Calu3 (cell line): ENCODE measurements around the gene TMSB4X. TPM values are rescaled to one million over a fixed set of nuclear protein-coding genes. Genes with fewer than 3 reads are reported as not detected.
"Not testable (repeated sequence)": the region's sequence is repeated elsewhere in the genome, so short reads cannot be mapped to it uniquely, and the experiment has no call there.

Experiments
- BruUV-seq: library from RNA; stranded (reverse); fragments of 400-500 nt; replicated peaks from 2 replicates; lab custom pipeline; 2021; lab: Mats Ljungman, UMichigan
- CTCF ChIA-PET: fragments of 300-600 bp; sonication (Branson Sonifier 250); formaldehyde crosslinking; loops from one replicate; lab custom pipeline; 2022; ENCODE audit warnings: antibody characterized with exemption; lab: Charles Lee
- DNase-seq: peaks from one replicate; pipeline ENCODE4 v3.0.0; 2022
- H3K27ac Mint-ChIP-seq: one replicate; pipeline ENCODE4 v1.8.0; 2022; ENCODE audit warnings: mixed read lengths; ENCODE audit not compliant: unreplicated experiment
- H3K27me3 Mint-ChIP-seq: one replicate; pipeline ENCODE4 v1.8.0; 2022; ENCODE audit warnings: mixed read lengths; ENCODE audit not compliant: unreplicated experiment
- H3K36me3 Mint-ChIP-seq: one replicate; pipeline ENCODE4 v1.8.0; 2022; ENCODE audit warnings: mild to moderate bottlenecking, moderate library complexity, mixed read lengths; ENCODE audit not compliant: insufficient read depth, unreplicated experiment
- H3K4me1 Mint-ChIP-seq: one replicate; pipeline ENCODE4 v1.8.0; 2022; ENCODE audit warnings: mild to moderate bottlenecking, low read depth, mixed read lengths; ENCODE audit not compliant: unreplicated experiment
- H3K4me3 Mint-ChIP-seq: one replicate; pipeline ENCODE4 v1.8.0; 2022; ENCODE audit warnings: mild to moderate bottlenecking, low read depth, moderate library complexity, mixed read lengths; ENCODE audit not compliant: unreplicated experiment
- H3K9me3 Mint-ChIP-seq: one replicate; pipeline ENCODE4 v1.8.0; 2022; ENCODE audit warnings: low read depth, mixed read lengths; ENCODE audit not compliant: unreplicated experiment
- intact Hi-C: fragments of 100-400 bp; cut with micrococcal nuclease; formaldehyde crosslinking; loops from one replicate; pipeline ENCODE4 v1.10.0; 2022; ENCODE audit not compliant: unreplicated experiment
- total RNA-seq: library from RNA; stranded (reverse); gene quantifications from 2 replicates; pipeline ENCODE4 v1.2.3, GENCODE V29; 2022
- TF ChIP-seq, protein P1 (sequence below): fragments of 200-600 bp; IDR thresholded peaks from one replicate; pipeline ENCODE4 v1.8.0; 2022; ENCODE audit warnings: antibody characterized with exemption; ENCODE audit not compliant: unreplicated experiment

The TMSB4X gene
- total RNA-seq, 1 experiment from 2014 or later: 5,274 TPM

DNA sequence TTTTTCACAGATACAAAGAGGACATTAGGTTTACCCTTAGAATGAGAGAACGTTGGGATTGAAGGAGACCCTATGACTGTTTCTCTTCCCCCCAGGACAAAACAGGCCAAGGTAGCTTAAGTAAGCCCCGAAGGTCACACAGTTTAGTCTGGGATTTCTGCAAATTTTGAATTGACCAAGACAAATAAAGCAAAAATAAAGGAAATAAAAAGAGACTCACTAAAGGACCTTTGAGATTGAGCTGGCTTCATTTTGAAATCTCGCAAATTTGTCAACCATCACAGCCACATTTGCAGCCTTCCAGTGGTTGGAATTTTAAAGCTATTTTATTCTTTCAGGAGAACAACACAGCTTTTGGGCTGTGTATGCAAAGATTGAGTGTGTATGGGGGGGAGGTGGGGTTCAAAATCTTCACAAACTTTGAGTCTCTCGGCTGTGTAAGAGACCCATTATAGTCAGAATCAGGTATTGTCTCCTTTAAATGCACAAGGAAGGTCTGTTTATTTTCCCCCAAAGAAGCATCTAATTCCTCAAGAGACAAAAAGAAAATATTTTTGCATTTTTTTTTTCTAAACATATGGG lies 4.2 kb downstream of the TMSB4X start:
- Mint-ChIP-seq H3K27ac (peak overlapping the region; percentile 99), H3K4me3 (peak overlapping the region; percentile 85), H3K9me3 (no peaks in the 10 kb centered on the region), H3K4me1 (peaks cover 49% of the 10 kb centered on the region), H3K27me3 (no peaks in the 10 kb centered on the region), H3K36me3 (peaks cover 65% of the 10 kb centered on the region)
- CTCF ChIA-PET: interaction anchor here (0.6 to 2.2 kb wide), 3 partner anchors 32 to 506 kb away, joined by 3 to 8 read pairs (median 6); no protein-coding TSS in a partner anchor
- intact Hi-C loops: loop anchor here (2.0 to 10.0 kb wide), 3 partner anchors 32 to 510 kb away; no protein-coding TSS in a partner anchor
- BruUV-seq: no TSS peak
- TF ChIP-seq, protein P1, sequence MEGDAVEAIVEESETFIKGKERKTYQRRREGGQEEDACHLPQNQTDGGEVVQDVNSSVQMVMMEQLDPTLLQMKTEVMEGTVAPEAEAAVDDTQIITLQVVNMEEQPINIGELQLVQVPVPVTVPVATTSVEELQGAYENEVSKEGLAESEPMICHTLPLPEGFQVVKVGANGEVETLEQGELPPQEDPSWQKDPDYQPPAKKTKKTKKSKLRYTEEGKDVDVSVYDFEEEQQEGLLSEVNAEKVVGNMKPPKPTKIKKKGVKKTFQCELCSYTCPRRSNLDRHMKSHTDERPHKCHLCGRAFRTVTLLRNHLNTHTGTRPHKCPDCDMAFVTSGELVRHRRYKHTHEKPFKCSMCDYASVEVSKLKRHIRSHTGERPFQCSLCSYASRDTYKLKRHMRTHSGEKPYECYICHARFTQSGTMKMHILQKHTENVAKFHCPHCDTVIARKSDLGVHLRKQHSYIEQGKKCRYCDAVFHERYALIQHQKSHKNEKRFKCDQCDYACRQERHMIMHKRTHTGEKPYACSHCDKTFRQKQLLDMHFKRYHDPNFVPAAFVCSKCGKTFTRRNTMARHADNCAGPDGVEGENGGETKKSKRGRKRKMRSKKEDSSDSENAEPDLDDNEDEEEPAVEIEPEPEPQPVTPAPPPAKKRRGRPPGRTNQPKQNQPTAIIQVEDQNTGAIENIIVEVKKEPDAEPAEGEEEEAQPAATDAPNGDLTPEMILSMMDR: no peak
- no peak for DNase-seq

GRCh38 chrX:12979616-12980015 lies 4.7 kb downstream of the TMSB4X start:
- no peak for DNase-seq
- no peaks in the 10 kb centered on the region for H3K27me3 Mint-ChIP-seq
- peak overlapping the region; percentile 99 for H3K27ac Mint-ChIP-seq
- TF ChIP-seq, protein P1: no peak
- no peak overlapping the region for H3K4me3 Mint-ChIP-seq
- intact Hi-C loops: loop anchor here (2.0 to 10.0 kb wide), 3 partner anchors 33 to 509 kb away; no protein-coding TSS in a partner anchor
- H3K4me1 Mint-ChIP-seq: peaks cover 54% of the 10 kb centered on the region
- peaks cover 62% of the 10 kb centered on the region for H3K36me3 Mint-ChIP-seq
- BruUV-seq: no TSS peak
- CTCF ChIA-PET: interaction anchor here (0.9 kb wide), 1 partner anchor 506 kb away, joined by 3 read pairs; no protein-coding TSS in a partner anchor
- H3K9me3 Mint-ChIP-seq: no peaks in the 10 kb centered on the region

DNA sequence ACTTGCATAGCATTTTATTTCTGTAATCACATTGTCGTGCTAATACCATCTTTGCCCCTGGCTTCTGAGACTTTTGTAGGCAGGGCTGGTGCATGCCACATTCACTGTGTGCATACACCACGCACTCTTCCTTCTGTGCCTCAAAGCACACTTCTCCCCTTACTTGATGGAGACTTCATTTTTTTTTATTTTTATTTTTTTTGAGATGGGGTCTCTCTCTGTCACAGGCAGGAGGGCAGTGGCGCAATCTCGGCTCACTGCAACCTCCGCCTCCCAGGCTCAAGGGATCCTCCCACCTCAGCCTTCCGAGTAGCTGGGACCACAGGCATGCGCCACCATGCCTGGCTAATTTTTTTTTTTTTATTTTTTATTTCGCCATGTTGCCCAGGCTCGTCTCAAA lies 5.1 kb downstream of the TMSB4X start:
- H3K9me3 Mint-ChIP-seq, BruUV-seq, intact Hi-C loops, H3K4me3 Mint-ChIP-seq, CTCF ChIA-PET, DNase-seq, H3K27me3 Mint-ChIP-seq: not testable (repeated sequence)
- Mint-ChIP-seq H3K27ac (peak overlapping the region; percentile 99), H3K4me1 (peaks cover 59% of the 10 kb centered on the region), H3K36me3 (peaks cover 62% of the 10 kb centered on the region)

- CTCF ChIA-PET: no interaction called here
Measured at GRCh38 chrX:12981880-12982279, 7.0 kb downstream of the TMSB4X start.

More at GRCh38 chrX:12981880-12982279, 7.0 kb downstream of the TMSB4X start:
- Mint-ChIP-seq H3K9me3 (peaks cover 7% of the 10 kb centered on the region), H3K27ac (peak overlapping the region; percentile 60), H3K4me3 (no peak overlapping the region), H3K4me1 (peaks cover 76% of the 10 kb centered on the region), H3K27me3 (no peaks in the 10 kb centered on the region), H3K36me3 (peaks cover 58% of the 10 kb centered on the region)
- no TSS peak for BruUV-seq
- intact Hi-C loops: no loop called here
- no peak for DNase-seq
- TF ChIP-seq, protein P1: no peak
